ENCODE data around the gene KDM7A.
"Not testable (repeated sequence)": the region's sequence is repeated elsewhere in the genome, so short reads cannot be mapped to it uniquely, and the experiment has no call there.

KDM7A gene

GRCh38 chr7:140176811-140177702 lies at the start of gene KDM7A:
TSS of gene KDM7A (minus strand) at chr7:140176983. CDS start at chr7:140176937, 46 bp downstream.
- DNase-seq (ENCODE audit: low read depth, low spot score) = peak; percentile 80

GRCh38 chr7:140225562-140226249 lies 48.9 kb upstream of the KDM7A start:
- DNase-seq (ENCODE audit: low read depth, low spot score) = no peak

GRCh38 chr7:140223515-140224221 lies 46.9 kb upstream of the KDM7A start:
- DNase-seq (ENCODE audit: low read depth, low spot score) = no peak

- no peak for DNase-seq (ENCODE audit: low read depth, low spot score)
Measured at GRCh38 chr7:140222814-140223213, 46.0 kb upstream of the KDM7A start.

- no peak for DNase-seq (ENCODE audit: low read depth, low spot score)
Measured at GRCh38 chr7:140219672-140220524, 43.1 kb upstream of the KDM7A start.

GRCh38 chr7:140218656-140219055 lies 41.9 kb upstream of the KDM7A start:
- DNase-seq (ENCODE audit: low read depth, low spot score) = no peak

GRCh38 chr7:140217750-140218501 lies 41.1 kb upstream of the KDM7A start:
- DNase-seq (ENCODE audit: low read depth, low spot score) = no peak

GRCh38 chr7:140215281-140215680 lies 38.5 kb upstream of the KDM7A start:
- DNase-seq (ENCODE audit: low read depth, low spot score) = no peak

- DNase-seq (ENCODE audit: low read depth, low spot score) = no peak
Measured at GRCh38 chr7:140214075-140214684, 37.4 kb upstream of the KDM7A start.

- no peak for DNase-seq (ENCODE audit: low read depth, low spot score)
Measured at GRCh38 chr7:140213684-140214074, 36.9 kb upstream of the KDM7A start.

GRCh38 chr7:140212100-140212881 lies 35.5 kb upstream of the KDM7A start:
- no peak for DNase-seq (ENCODE audit: low read depth, low spot score)

GRCh38 chr7:140211698-140212097 lies 34.9 kb upstream of the KDM7A start:
- no peak for DNase-seq (ENCODE audit: low read depth, low spot score)

GRCh38 chr7:140209866-140210609 lies 33.3 kb upstream of the KDM7A start:
- no peak for DNase-seq (ENCODE audit: low read depth, low spot score)

- DNase-seq (ENCODE audit: low read depth, low spot score) = no peak
Measured at GRCh38 chr7:140206616-140207389, 30.0 kb upstream of the KDM7A start.

GRCh38 chr7:140205600-140205999 lies 28.8 kb upstream of the KDM7A start:
- no peak for DNase-seq (ENCODE audit: low read depth, low spot score)

GRCh38 chr7:140203556-140203955 lies 26.8 kb upstream of the KDM7A start:
- DNase-seq (ENCODE audit: low read depth, low spot score) = no peak

- DNase-seq (ENCODE audit: low read depth, low spot score) = not testable (repeated sequence)
Measured at GRCh38 chr7:140202942-140203341, 26.2 kb upstream of the KDM7A start.

- no peak for DNase-seq (ENCODE audit: low read depth, low spot score)
Measured at GRCh38 chr7:140201393-140201792, 24.6 kb upstream of the KDM7A start.
